ENCODE results near the gene ALK. TPM values are rescaled to one million over a fixed set of nuclear protein-coding genes. Genes with fewer than 3 reads are reported as not detected.

Gene ALK
- total RNA-seq, 1 experiment from 2014 or later: 0.87 TPM

- no peak overlapping the region for H3K9ac ChIP-seq (ENCODE audit: low read length)
- no peak overlapping the region for H3K4me2 ChIP-seq (ENCODE audit: low read length)
- no peaks in the 10 kb centered on the region for H3K9me2 ChIP-seq (replicated peaks; ENCODE audit: low read length)
- H3K27ac ChIP-seq (ENCODE audit: low read length): no peak overlapping the region
- no peak overlapping the region for H2AFZ ChIP-seq (ENCODE audit: low read length)
- no peaks in the 10 kb centered on the region for H3K4me1 ChIP-seq (ENCODE audit: insufficient read depth, low read length)
- no peaks in the 10 kb centered on the region for H3K36me3 ChIP-seq (ENCODE audit: low read depth, low read length)
- no peaks in the 10 kb centered on the region for H3K27me3 ChIP-seq (ENCODE audit: low read length)
- POLR2A ChIA-PET (ENCODE audit: unreplicated experiment): no interaction called here
- H3F3A ChIP-seq (ENCODE audit: low read length, unreplicated experiment): no peaks in the 10 kb centered on the region
- TF ChIP-seq EZH2 (IDR thresholded peaks at IDR 0.05; ENCODE audit: low read length, unreplicated experiment) (no peak), CTCF (conservative IDR thresholded peaks at IDR 0.05; ENCODE audit: low read depth, low read length) (no peak), EZH2phosphoT487 (IDR thresholded peaks at IDR 0.05; ENCODE audit: borderline replicate concordance, low read length) (no peak)
- CTCF ChIA-PET: no interaction called here
- no peaks in the 10 kb centered on the region for H4K20me1 ChIP-seq (ENCODE audit: low read length)
- ATAC-seq: no peak
- no TSS peak for BruUV-seq (replicated peaks)
- H3K4me3 ChIP-seq (ENCODE audit: low read length): no peak overlapping the region
- no peak for DNase-seq
- no peaks in the 10 kb centered on the region for H3K9me3 ChIP-seq (ENCODE audit: low read length)
- no peaks in the 10 kb centered on the region for H3K79me2 ChIP-seq (ENCODE audit: low read length)
- intact Hi-C loops (cut with micrococcal nuclease): no loop called here
These were observed 146.8 kb downstream of the ALK start for GRCh38 chr2:29774624-29775023.

DNA sequence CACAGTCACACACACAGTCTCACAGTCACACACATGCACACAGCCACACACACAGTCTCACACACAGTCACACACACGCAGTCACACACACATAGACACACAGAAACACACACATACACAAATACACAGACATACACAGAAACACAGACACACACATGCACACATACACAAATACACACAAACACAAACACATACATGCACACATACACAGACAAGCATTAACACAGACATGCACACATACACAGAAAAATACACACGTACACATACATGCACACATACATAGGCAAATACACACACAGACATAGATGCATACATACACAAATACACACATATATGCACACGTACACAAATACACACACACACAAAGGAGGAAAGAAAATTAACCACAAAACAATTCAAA lies 150.5 kb downstream of the ALK start:
- Histone ChIP-seq H2AFZ (ENCODE audit: low read length) (no peak overlapping the region), H3K27ac (ENCODE audit: low read length) (no peak overlapping the region), H4K20me1 (ENCODE audit: low read length) (no peaks in the 10 kb centered on the region), H3K9ac (ENCODE audit: low read length) (no peak overlapping the region), H3K9me2 (replicated peaks; ENCODE audit: low read length) (no peaks in the 10 kb centered on the region), H3F3A (ENCODE audit: low read length, unreplicated experiment) (no peaks in the 10 kb centered on the region), H3K4me3 (ENCODE audit: low read length) (no peak overlapping the region), H3K4me1 (ENCODE audit: insufficient read depth, low read length) (no peaks in the 10 kb centered on the region), H3K36me3 (ENCODE audit: low read depth, low read length) (no peaks in the 10 kb centered on the region), H3K9me3 (ENCODE audit: low read length) (no peaks in the 10 kb centered on the region), H3K79me2 (ENCODE audit: low read length) (no peaks in the 10 kb centered on the region), H3K27me3 (ENCODE audit: low read length) (no peaks in the 10 kb centered on the region), H3K4me2 (ENCODE audit: low read length) (no peak overlapping the region)
- TF ChIP-seq CTCF (conservative IDR thresholded peaks at IDR 0.05; ENCODE audit: low read depth, low read length) (no peak), EZH2 (IDR thresholded peaks at IDR 0.05; ENCODE audit: low read length, unreplicated experiment) (no peak), EZH2phosphoT487 (IDR thresholded peaks at IDR 0.05; ENCODE audit: borderline replicate concordance, low read length) (no peak)
- intact Hi-C loops (cut with micrococcal nuclease): no loop called here
- POLR2A ChIA-PET (ENCODE audit: unreplicated experiment): no interaction called here
- DNase-seq (no peak), ATAC-seq (no peak)
- CTCF ChIA-PET: no interaction called here
- no TSS peak for BruUV-seq (replicated peaks)

GRCh38 chr2:29769847-29770246 lies 151.5 kb downstream of the ALK start:
- no peak overlapping the region for H2AFZ ChIP-seq (ENCODE audit: low read length)
- no TSS peak for BruUV-seq (replicated peaks)
- ATAC-seq: no peak
- H3F3A ChIP-seq (ENCODE audit: low read length, unreplicated experiment): no peaks in the 10 kb centered on the region
- H3K4me1 ChIP-seq (ENCODE audit: insufficient read depth, low read length): no peaks in the 10 kb centered on the region
- ChIA-PET POLR2A (ENCODE audit: unreplicated experiment) (no interaction called here), CTCF (no interaction called here)
- no peaks in the 10 kb centered on the region for H3K36me3 ChIP-seq (ENCODE audit: low read depth, low read length)
- intact Hi-C loops (cut with micrococcal nuclease): no loop called here
- no peak for DNase-seq
- H3K9me2 ChIP-seq (replicated peaks; ENCODE audit: low read length): no peaks in the 10 kb centered on the region
- no peak overlapping the region for H3K4me2 ChIP-seq (ENCODE audit: low read length)
- H3K9me3 ChIP-seq (ENCODE audit: low read length): no peaks in the 10 kb centered on the region
- H3K9ac ChIP-seq (ENCODE audit: low read length): no peak overlapping the region
- no peaks in the 10 kb centered on the region for H3K27me3 ChIP-seq (ENCODE audit: low read length)
- H4K20me1 ChIP-seq (ENCODE audit: low read length): no peaks in the 10 kb centered on the region
- H3K4me3 ChIP-seq (ENCODE audit: low read length): no peak overlapping the region
- H3K79me2 ChIP-seq (ENCODE audit: low read length): no peaks in the 10 kb centered on the region
- TF ChIP-seq CTCF (conservative IDR thresholded peaks at IDR 0.05; ENCODE audit: low read depth, low read length) (no peak), EZH2phosphoT487 (IDR thresholded peaks at IDR 0.05; ENCODE audit: borderline replicate concordance, low read length) (no peak), EZH2 (IDR thresholded peaks at IDR 0.05; ENCODE audit: low read length, unreplicated experiment) (no peak)
- no peak overlapping the region for H3K27ac ChIP-seq (ENCODE audit: low read length)
